NCI-H2107 treated with DMSO at 0.1 percent for 48 hours (cell line): ENCODE measurements around the gene C22orf39.
A peak's percentile ranks its signal among the peaks of the same experiment; 100 is the strongest.
"Not testable (repeated sequence)": the region's sequence is repeated elsewhere in the genome, so short reads cannot be mapped to it uniquely, and the experiment has no call there.

Source experiments
- DNase-seq: peaks from one replicate; lab custom pipeline; 2025; ENCODE audit not compliant: unreplicated experiment; lab: John Stamatoyannopoulos, UW

The C22orf39 gene

GRCh38 chr22:19454156-19454555 is 6.6 kb upstream of the C22orf39 start:
- DNase-seq, result no peak

GRCh38 chr22:19453718-19454117 is 6.2 kb upstream of the C22orf39 start:
- DNase-seq, result no peak

DNA sequence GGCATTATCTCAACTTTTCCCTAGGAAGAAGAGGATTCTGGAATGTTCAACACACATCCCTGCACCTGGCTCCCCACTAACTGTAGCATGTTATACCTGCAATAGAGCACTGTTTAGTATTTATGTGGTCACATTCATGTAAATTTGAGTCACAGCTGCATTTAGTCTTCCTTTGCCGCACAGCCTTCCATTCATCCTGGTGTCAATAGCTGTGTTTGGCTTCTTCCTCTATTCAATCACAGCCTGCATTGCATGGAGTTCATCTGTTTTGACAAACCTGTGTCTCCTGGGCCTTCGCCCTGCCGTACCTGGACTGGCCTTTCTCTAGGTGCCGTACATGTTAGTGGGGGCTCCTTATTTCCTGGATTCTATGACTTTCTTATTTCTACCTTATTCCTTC is 4.1 kb upstream of the C22orf39 start:
- no peak for DNase-seq

GRCh38 chr22:19450363-19451175 is 3.1 kb upstream of the C22orf39 start:
- no peak for DNase-seq

- no peak for DNase-seq
Observed at GRCh38 chr22:19449422-19449767, 1.9 kb upstream of the C22orf39 start.

- DNase-seq, result no peak
Observed at GRCh38 chr22:19448739-19449421, 1.4 kb upstream of the C22orf39 start.

- DNase-seq, result peak; percentile 89
Observed at GRCh38 chr22:19448076-19448607, 631 bp upstream of the C22orf39 start.

GRCh38 chr22:19446603-19447329 is 745 bp downstream of the C22orf39 start:
- no peak for DNase-seq

DNA sequence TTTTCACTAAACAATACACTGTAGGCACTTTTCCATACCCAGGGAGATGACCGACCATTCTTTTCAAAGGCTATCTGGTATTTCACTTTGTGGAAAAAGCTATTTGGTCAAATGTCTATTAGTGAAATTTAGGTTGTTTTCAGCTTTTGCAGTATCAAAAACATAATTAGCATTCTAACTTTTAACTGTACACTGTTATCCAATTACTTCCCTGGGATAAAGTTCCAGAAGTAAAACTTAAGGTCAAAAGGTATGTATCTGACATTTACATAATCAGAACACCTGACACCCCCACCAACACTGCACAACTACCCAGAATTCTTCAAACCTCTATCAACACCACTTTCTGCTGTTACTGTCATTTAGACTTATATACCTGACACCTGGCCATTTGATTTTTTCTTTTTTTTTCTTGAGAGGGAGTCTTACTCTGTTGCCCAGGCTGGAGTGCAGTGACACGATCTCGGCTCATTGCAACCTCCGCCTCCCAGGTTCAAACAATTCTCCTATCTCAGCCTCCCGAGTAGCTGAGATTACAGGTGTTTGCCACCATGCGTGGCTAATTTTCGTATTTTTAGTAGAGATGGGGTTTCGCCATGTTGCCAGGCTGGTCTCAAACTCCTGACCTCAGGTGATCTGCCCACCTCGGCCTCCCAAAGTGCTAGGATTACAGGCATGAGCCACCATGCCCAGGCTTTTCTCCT is 2.1 kb downstream of the C22orf39 start:
- not testable (repeated sequence) for DNase-seq

DNA sequence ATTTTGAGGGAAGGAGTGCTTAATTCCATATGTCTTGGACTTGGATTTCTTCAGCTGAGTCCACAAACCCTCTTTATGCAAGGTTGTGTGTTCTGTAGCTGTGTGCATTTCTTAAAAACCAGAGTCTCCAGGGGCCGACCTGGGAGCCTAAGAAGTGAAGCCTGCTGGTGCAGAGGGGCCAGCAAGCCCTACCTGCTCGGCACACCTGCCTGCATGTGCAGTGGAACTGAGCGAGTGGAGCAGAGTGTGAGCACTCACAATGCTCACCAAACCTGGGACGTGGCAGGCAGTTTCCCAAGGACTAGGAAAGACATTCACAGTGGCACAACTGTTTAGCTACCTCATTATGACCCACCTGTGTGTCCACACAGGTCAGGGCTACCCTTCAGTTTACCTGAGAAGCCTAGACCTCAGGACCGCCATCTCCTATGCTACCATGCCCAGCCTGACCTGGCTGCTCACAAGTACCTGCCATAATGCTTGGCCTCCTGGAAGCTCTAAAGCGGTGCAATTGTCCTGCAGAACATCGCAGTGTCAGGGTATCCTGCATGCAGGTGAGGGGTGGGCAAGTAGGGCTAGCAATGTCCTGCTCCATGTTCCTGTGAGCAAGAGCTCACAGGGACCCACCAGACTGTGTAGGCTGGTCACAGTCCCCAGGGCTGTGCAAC is 3.8 kb downstream of the C22orf39 start:
- DNase-seq, result no peak

DNA sequence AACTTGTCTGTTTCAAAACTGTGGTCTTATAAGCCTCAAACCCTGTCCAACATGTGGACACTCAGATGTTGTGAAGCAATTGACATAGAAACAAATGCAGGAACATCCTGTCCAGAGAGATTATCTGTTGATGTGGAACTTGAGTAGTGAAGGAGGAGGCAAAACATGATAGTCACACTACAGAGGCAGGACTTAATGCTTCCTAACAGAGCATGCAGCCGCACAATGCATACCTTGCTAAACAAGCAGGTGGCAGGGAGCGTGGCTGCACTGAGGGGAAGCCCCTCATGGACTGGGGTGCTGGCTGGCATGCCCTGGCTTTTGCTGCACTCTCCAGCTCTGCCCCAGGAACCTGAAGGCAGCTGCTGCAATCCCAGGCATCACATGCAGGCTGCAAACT is 5.3 kb downstream of the C22orf39 start:
- DNase-seq, result no peak

DNA sequence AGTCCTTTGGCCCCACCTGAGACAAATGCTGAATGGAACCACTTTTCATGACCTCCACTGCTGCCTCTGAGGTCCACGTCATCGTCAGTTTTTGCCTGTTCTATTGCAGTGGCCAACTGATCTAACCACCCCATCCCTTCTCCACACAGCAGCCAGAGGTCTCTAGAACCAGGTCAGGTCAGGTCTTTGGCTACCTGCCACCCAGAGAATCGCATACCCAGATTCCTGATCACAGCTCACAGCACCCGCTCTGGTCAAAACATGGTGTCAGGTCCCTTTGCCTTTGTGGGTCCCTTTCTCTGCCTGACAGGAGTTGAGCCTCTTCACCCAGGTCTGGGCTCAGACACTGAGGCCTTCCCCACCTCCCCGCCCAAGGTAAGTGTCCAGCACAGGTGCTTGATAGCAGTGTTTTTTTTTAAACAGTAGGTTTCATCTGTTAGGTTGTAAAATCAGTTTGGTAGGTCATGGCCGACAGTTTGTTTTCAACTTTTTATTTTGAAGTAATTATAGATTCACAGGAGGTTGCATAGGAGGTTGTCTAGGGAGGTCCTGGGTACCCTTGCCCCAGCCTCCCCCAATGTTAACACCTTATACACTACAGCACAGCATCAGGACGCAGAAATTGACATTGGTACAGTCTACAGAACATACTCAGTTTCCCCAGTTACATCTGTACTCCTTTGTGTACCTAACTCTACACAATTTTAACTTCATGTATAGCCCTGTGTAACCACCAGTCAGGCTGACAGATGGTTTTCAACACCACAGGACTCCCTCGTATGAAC is 6.9 kb downstream of the C22orf39 start:
- DNase-seq, result no peak

GRCh38 chr22:19438298-19438697 is 9.2 kb downstream of the C22orf39 start:
- DNase-seq, result peak; percentile 22

DNA sequence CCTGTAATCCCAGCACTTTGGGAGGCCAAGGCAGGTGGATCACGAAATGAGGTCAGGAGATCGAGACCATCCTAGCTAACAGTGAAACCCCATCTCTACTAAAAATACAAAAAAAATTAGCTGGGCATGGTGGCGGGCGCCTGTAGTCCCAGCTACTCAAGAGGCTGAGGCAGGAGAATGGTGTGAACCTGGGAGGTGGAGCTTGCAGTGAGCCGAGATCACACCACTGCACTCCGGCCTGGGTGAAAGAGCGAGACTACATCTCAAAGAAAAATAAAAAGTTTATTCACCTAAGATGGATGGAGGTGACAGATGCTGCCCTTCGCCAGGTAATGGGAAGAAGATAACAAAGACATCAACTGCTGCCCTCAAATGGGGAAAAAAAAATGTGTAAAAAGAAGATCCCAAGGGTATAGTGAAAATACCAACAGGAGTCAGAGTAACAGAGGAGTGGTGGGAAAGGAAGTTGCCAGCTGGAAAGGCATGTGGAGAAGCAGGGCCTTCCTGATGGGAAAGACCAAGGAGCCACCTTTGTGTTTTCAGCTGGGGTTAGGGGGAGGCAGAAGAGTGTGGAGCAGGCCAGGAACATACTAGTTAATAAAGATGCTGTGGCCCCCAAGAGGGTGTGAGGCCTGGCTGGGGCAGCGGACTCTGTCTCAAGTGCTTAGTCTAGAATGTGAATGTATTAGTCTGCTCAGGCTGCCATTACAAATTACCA is 10.9 kb downstream of the C22orf39 start:
- DNase-seq, result not testable (repeated sequence)

GRCh38 chr22:19434829-19435580 is 12.5 kb downstream of the C22orf39 start:
- no peak for DNase-seq

- no peak for DNase-seq
Observed at GRCh38 chr22:19434401-19434800, 13.1 kb downstream of the C22orf39 start.

GRCh38 chr22:19432133-19432851 is 15.2 kb downstream of the C22orf39 start, which contains the start of gene MRPL40:
TSS of gene MRPL40 (plus strand) at chr22:19432545. CDS start at chr22:19432555, 10 bp downstream.
- DNase-seq, result peak; percentile 19
